ENCODE results near the gene KRT4.
"Not testable (repeated sequence)": the region's sequence is repeated elsewhere in the genome, so short reads cannot be mapped to it uniquely, and the experiment has no call there.

The KRT4 gene
- 0 reads per million in 3 donors for total RNA-seq

GRCh38 chr12:52813885-52814709, at the start of gene KRT4:
Gene KRT4 (minus strand): TSS chr12:52814116. CDS start chr12:52814058, 58 bp downstream.
- no peak within 1 kb of the TSS for H3K27ac ChIP-seq (ENCODE audit: insufficient read depth, low read length, poor library complexity, severe bottlenecking)
- H3K4me3 ChIP-seq (ENCODE audit: insufficient read depth, low read depth, low read length, poor library complexity, severe bottlenecking): no peak within 1 kb of the TSS
- H3K36me3 ChIP-seq (ENCODE audit: control insufficient read depth, insufficient read depth, low read length): no peaks in the 10 kb centered on the region
- no peaks in the 10 kb centered on the region for H3K4me1 ChIP-seq (ENCODE audit: control insufficient read depth, insufficient read depth, low read length, poor library complexity, severe bottlenecking)
- DNase-seq: no peak
- H3K27me3 ChIP-seq (replicated peaks; ENCODE audit: control insufficient read depth, insufficient read depth, low read length, poor library complexity, severe bottlenecking): no peaks in the 10 kb centered on the region
- no peaks in the 10 kb centered on the region for H3K9me3 ChIP-seq (ENCODE audit: control insufficient read depth, low read length)

- Histone ChIP-seq H3K36me3 (ENCODE audit: control insufficient read depth, insufficient read depth, low read length) (no peaks in the 10 kb centered on the region), H3K27ac (ENCODE audit: insufficient read depth, low read length, poor library complexity, severe bottlenecking) (no peak overlapping the region), H3K9me3 (ENCODE audit: control insufficient read depth, low read length) (no peaks in the 10 kb centered on the region), H3K4me3 (ENCODE audit: insufficient read depth, low read depth, low read length, poor library complexity, severe bottlenecking) (no peak overlapping the region), H3K4me1 (ENCODE audit: control insufficient read depth, insufficient read depth, low read length, poor library complexity, severe bottlenecking) (no peaks in the 10 kb centered on the region), H3K27me3 (replicated peaks; ENCODE audit: control insufficient read depth, insufficient read depth, low read length, poor library complexity, severe bottlenecking) (no peaks in the 10 kb centered on the region)
- DNase-seq: no peak
Observed at GRCh38 chr12:52862023-52862422, 48.1 kb upstream of the KRT4 start.

- H3K9me3 ChIP-seq (ENCODE audit: control insufficient read depth, low read length): no peaks in the 10 kb centered on the region
- H3K27ac ChIP-seq (ENCODE audit: insufficient read depth, low read length, poor library complexity, severe bottlenecking): no peak overlapping the region
- H3K4me3 ChIP-seq (ENCODE audit: insufficient read depth, low read depth, low read length, poor library complexity, severe bottlenecking): no peak overlapping the region
- no peaks in the 10 kb centered on the region for H3K36me3 ChIP-seq (ENCODE audit: control insufficient read depth, insufficient read depth, low read length)
- H3K4me1 ChIP-seq (ENCODE audit: control insufficient read depth, insufficient read depth, low read length, poor library complexity, severe bottlenecking): no peaks in the 10 kb centered on the region
- H3K27me3 ChIP-seq (replicated peaks; ENCODE audit: control insufficient read depth, insufficient read depth, low read length, poor library complexity, severe bottlenecking): no peaks in the 10 kb centered on the region
- DNase-seq: no peak
Observed at GRCh38 chr12:52861511-52861910, 47.6 kb upstream of the KRT4 start.

GRCh38 chr12:52860102-52860823, 46.3 kb upstream of the KRT4 start:
- H3K36me3 ChIP-seq (ENCODE audit: control insufficient read depth, insufficient read depth, low read length): no peaks in the 10 kb centered on the region
- H3K4me1 ChIP-seq (ENCODE audit: control insufficient read depth, insufficient read depth, low read length, poor library complexity, severe bottlenecking): no peaks in the 10 kb centered on the region
- no peak overlapping the region for H3K27ac ChIP-seq (ENCODE audit: insufficient read depth, low read length, poor library complexity, severe bottlenecking)
- no peaks in the 10 kb centered on the region for H3K27me3 ChIP-seq (replicated peaks; ENCODE audit: control insufficient read depth, insufficient read depth, low read length, poor library complexity, severe bottlenecking)
- no peaks in the 10 kb centered on the region for H3K9me3 ChIP-seq (ENCODE audit: control insufficient read depth, low read length)
- DNase-seq: no peak
- H3K4me3 ChIP-seq (ENCODE audit: insufficient read depth, low read depth, low read length, poor library complexity, severe bottlenecking): no peak overlapping the region

GRCh38 chr12:52857500-52857899, 43.6 kb upstream of the KRT4 start:
- no peaks in the 10 kb centered on the region for H3K4me1 ChIP-seq (ENCODE audit: control insufficient read depth, insufficient read depth, low read length, poor library complexity, severe bottlenecking)
- DNase-seq: no peak
- no peaks in the 10 kb centered on the region for H3K36me3 ChIP-seq (ENCODE audit: control insufficient read depth, insufficient read depth, low read length)
- no peak overlapping the region for H3K27ac ChIP-seq (ENCODE audit: insufficient read depth, low read length, poor library complexity, severe bottlenecking)
- H3K27me3 ChIP-seq (replicated peaks; ENCODE audit: control insufficient read depth, insufficient read depth, low read length, poor library complexity, severe bottlenecking): no peaks in the 10 kb centered on the region
- H3K4me3 ChIP-seq (ENCODE audit: insufficient read depth, low read depth, low read length, poor library complexity, severe bottlenecking): no peak overlapping the region
- no peaks in the 10 kb centered on the region for H3K9me3 ChIP-seq (ENCODE audit: control insufficient read depth, low read length)

GRCh38 chr12:52856787-52857186, 42.9 kb upstream of the KRT4 start:
- Histone ChIP-seq H3K27ac (ENCODE audit: insufficient read depth, low read length, poor library complexity, severe bottlenecking) (no peak overlapping the region), H3K4me3 (ENCODE audit: insufficient read depth, low read depth, low read length, poor library complexity, severe bottlenecking) (no peak overlapping the region), H3K4me1 (ENCODE audit: control insufficient read depth, insufficient read depth, low read length, poor library complexity, severe bottlenecking) (no peaks in the 10 kb centered on the region), H3K27me3 (replicated peaks; ENCODE audit: control insufficient read depth, insufficient read depth, low read length, poor library complexity, severe bottlenecking) (no peaks in the 10 kb centered on the region), H3K9me3 (ENCODE audit: control insufficient read depth, low read length) (no peaks in the 10 kb centered on the region), H3K36me3 (ENCODE audit: control insufficient read depth, insufficient read depth, low read length) (no peaks in the 10 kb centered on the region)
- no peak for DNase-seq

- H3K36me3 ChIP-seq (ENCODE audit: control insufficient read depth, insufficient read depth, low read length); H3K9me3 ChIP-seq (ENCODE audit: control insufficient read depth, low read length); H3K4me3 ChIP-seq (ENCODE audit: insufficient read depth, low read depth, low read length, poor library complexity, severe bottlenecking); H3K4me1 ChIP-seq (ENCODE audit: control insufficient read depth, insufficient read depth, low read length, poor library complexity, severe bottlenecking); H3K27ac ChIP-seq (ENCODE audit: insufficient read depth, low read length, poor library complexity, severe bottlenecking); H3K27me3 ChIP-seq (replicated peaks; ENCODE audit: control insufficient read depth, insufficient read depth, low read length, poor library complexity, severe bottlenecking); DNase-seq: not testable (repeated sequence)
Observed at GRCh38 chr12:52856077-52856476, 42.2 kb upstream of the KRT4 start.

GRCh38 chr12:52851787-52852186, 37.9 kb upstream of the KRT4 start:
- Histone ChIP-seq H3K9me3 (ENCODE audit: control insufficient read depth, low read length) (no peaks in the 10 kb centered on the region), H3K4me3 (ENCODE audit: insufficient read depth, low read depth, low read length, poor library complexity, severe bottlenecking) (no peak overlapping the region)
- no peak for DNase-seq

GRCh38 chr12:52850681-52851080, 36.8 kb upstream of the KRT4 start:
- no peaks in the 10 kb centered on the region for H3K4me1 ChIP-seq (ENCODE audit: control insufficient read depth, insufficient read depth, low read length, poor library complexity, severe bottlenecking)
- no peaks in the 10 kb centered on the region for H3K9me3 ChIP-seq (ENCODE audit: control insufficient read depth, low read length)
- no peak for DNase-seq
- no peak overlapping the region for H3K27ac ChIP-seq (ENCODE audit: insufficient read depth, low read length, poor library complexity, severe bottlenecking)
- H3K4me3 ChIP-seq (ENCODE audit: insufficient read depth, low read depth, low read length, poor library complexity, severe bottlenecking): no peak overlapping the region
- no peaks in the 10 kb centered on the region for H3K27me3 ChIP-seq (replicated peaks; ENCODE audit: control insufficient read depth, insufficient read depth, low read length, poor library complexity, severe bottlenecking)
- H3K36me3 ChIP-seq (ENCODE audit: control insufficient read depth, insufficient read depth, low read length): no peaks in the 10 kb centered on the region

More at GRCh38 chr12:52851787-52852186, 37.9 kb upstream of the KRT4 start:
- Histone ChIP-seq H3K36me3 (ENCODE audit: control insufficient read depth, insufficient read depth, low read length) (no peaks in the 10 kb centered on the region), H3K4me1 (ENCODE audit: control insufficient read depth, insufficient read depth, low read length, poor library complexity, severe bottlenecking) (no peaks in the 10 kb centered on the region), H3K27me3 (replicated peaks; ENCODE audit: control insufficient read depth, insufficient read depth, low read length, poor library complexity, severe bottlenecking) (no peaks in the 10 kb centered on the region), H3K27ac (ENCODE audit: insufficient read depth, low read length, poor library complexity, severe bottlenecking) (no peak overlapping the region)

GRCh38 chr12:52849511-52849910, 35.6 kb upstream of the KRT4 start:
- H3K9me3 ChIP-seq (ENCODE audit: control insufficient read depth, low read length): no peaks in the 10 kb centered on the region
- DNase-seq: no peak
- no peak overlapping the region for H3K4me3 ChIP-seq (ENCODE audit: insufficient read depth, low read depth, low read length, poor library complexity, severe bottlenecking)
- H3K27ac ChIP-seq (ENCODE audit: insufficient read depth, low read length, poor library complexity, severe bottlenecking): no peak overlapping the region
- no peaks in the 10 kb centered on the region for H3K36me3 ChIP-seq (ENCODE audit: control insufficient read depth, insufficient read depth, low read length)
- H3K27me3 ChIP-seq (replicated peaks; ENCODE audit: control insufficient read depth, insufficient read depth, low read length, poor library complexity, severe bottlenecking): no peaks in the 10 kb centered on the region
- no peaks in the 10 kb centered on the region for H3K4me1 ChIP-seq (ENCODE audit: control insufficient read depth, insufficient read depth, low read length, poor library complexity, severe bottlenecking)

Data from effector memory CD4-positive, alpha-beta T cell (primary cell).